VCaP (cell line): ENCODE results near the gene PTPRN2.
"Not testable (repeated sequence)": the region's sequence is repeated elsewhere in the genome, so short reads cannot be mapped to it uniquely, and the experiment has no call there.

Experiments
- H3K27ac ChIP-seq: fragments of 450-650 bp; 2 replicates; pipeline ENCODE4 v1.5.1; 2017
- CTCF ChIP-seq: fragments of 450-650 bp; conservative IDR thresholded peaks from 2 replicates; pipeline ENCODE4 v1.5.1; 2017; ENCODE audit warnings: mild to moderate bottlenecking, moderate library complexity

The PTPRN2 gene

GRCh38 chr7:158356454-158356853, 231.2 kb downstream of the PTPRN2 start:
- no peak for TF ChIP-seq CTCF
- H3K27ac ChIP-seq = no peak overlapping the region

- peak; percentile 69 for TF ChIP-seq CTCF
- H3K27ac ChIP-seq = no peak overlapping the region
Observed at GRCh38 chr7:158355456-158356065, 232.1 kb downstream of the PTPRN2 start.

- H3K27ac ChIP-seq = no peak overlapping the region
- no peak for TF ChIP-seq CTCF
Observed at GRCh38 chr7:158354861-158355260, 232.8 kb downstream of the PTPRN2 start.

GRCh38 chr7:158353606-158354570, 233.7 kb downstream of the PTPRN2 start:
- TF ChIP-seq CTCF = peak; percentile 91
- no peak overlapping the region for H3K27ac ChIP-seq

GRCh38 chr7:158351899-158352729, 235.5 kb downstream of the PTPRN2 start:
- not testable (repeated sequence) for H3K27ac ChIP-seq

- no peak for TF ChIP-seq CTCF
- H3K27ac ChIP-seq = no peak overlapping the region
Observed at GRCh38 chr7:158351481-158351880, 236.1 kb downstream of the PTPRN2 start.

GRCh38 chr7:158351051-158351450, 236.6 kb downstream of the PTPRN2 start:
- H3K27ac ChIP-seq = no peak overlapping the region
- no peak for TF ChIP-seq CTCF
